ENCODE results near the gene EHD4. TPM values are rescaled to one million over a fixed set of nuclear protein-coding genes. Genes with fewer than 3 reads are reported as not detected.
A peak's percentile ranks its signal among the peaks of the same experiment; 100 is the strongest.

The EHD4 gene
- total RNA-seq: 24.6 TPM

DNA sequence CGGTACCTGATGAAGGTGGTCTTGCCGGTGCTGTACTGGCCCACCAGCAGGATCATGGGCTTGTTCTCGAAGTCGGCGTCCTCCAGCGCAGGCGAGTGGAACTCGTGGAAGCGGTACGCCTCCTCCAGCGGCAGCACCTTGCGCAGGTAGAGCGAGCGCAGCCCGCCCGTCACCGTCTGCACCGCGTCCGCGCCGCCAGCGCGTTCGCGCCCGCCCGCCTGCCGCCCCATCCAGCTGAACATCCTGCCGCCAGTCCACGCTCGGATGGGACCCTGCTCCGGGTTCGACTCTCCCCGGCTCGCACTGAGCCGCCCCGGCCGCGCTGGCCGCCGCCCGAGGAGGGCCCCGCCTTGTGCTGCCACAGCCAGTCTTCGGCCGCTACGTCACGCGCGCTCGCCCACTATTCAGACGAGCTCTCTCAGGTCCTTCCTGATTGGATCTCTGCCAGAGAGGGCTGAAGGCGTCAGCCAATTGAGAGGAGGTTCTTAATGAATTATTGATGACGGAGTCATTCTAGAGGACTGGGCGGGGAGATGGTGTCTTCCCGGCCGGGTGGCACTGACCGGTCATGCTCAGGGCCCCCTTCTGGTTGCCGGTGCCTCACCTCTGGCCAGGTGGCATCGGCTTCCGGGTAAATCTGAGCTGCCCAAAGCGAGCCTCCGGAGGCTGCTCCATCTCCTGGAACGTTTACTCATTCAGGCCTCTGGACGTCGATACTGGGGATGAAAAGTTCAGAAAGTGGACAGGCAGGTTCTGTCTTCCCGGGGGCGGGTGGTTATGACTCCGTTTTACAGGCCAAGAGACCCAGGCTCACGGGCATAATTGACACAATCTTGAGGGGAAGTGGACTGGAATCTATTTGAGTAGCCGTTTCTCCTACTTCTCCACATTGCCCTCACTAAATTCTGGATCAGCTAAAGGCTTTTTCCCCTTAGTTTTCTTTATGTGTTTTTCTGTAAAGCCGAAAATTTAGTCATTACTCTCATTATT is at the start of gene EHD4:
EHD4 (minus strand) TSS at position 305 of the 990 bp plus-strand sequence; CDS start at position 242, 63 bp downstream.
- peaks cover 22% of the 10 kb centered on the region for H3K4me1 ChIP-seq
- DNase-seq (ENCODE audit: extremely low spot score in 2 of 2): peak; percentile 99
- intact Hi-C loops (cut with DNase I): no loop called here
- H3K4me3 ChIP-seq: peak within 1 kb of the TSS; percentile 91 to 99
- H3K9me3 ChIP-seq: no peaks in the 10 kb centered on the region
- TF ChIP-seq POLR2AphosphoS5 (IDR thresholded peaks at IDR 0.05; ENCODE audit: insufficient read depth in 1 of 2, low read depth in 1 of 2) (peak; percentile 88 to 92), CTCF (IDR thresholded peaks at IDR 0.05) (peak in 1 of 3 experiments; percentile 37), POLR2A (IDR thresholded peaks at IDR 0.05) (peak in 1 of 2 donors; percentile 81)
- H3K27ac ChIP-seq: peak within 1 kb of the TSS; percentile 89
- no peaks in the 10 kb centered on the region for H3K27me3 ChIP-seq
- H3K36me3 ChIP-seq: no peaks in the 10 kb centered on the region

DNA sequence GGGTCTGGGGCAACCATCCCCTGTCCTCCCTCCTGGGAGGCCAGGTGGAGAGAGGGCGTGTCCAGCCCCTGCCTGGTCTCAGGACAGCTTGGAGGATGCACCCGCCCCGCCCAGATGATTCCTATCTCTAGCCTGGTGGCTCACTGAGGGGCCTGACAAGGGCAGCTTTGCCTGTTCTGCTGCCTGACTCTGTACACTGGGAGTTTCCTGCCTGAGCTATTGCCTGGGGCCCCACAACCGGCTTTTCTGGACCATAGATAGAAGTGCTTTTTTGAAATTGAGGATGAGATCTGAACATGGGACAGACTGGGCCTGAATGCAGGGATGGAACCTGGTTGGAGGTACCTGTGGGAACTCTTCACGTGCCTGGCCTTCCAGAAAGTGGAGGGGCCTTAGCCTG is 49.2 kb upstream of the EHD4 start:
- Histone ChIP-seq H3K9me3 (no peaks in the 10 kb centered on the region), H3K36me3 (no peaks in the 10 kb centered on the region), H3K27me3 (no peaks in the 10 kb centered on the region), H3K4me3 (no peak overlapping the region), H3K4me1 (no peaks in the 10 kb centered on the region), H3K27ac (no peak overlapping the region)
- TF ChIP-seq CTCF (IDR thresholded peaks at IDR 0.05) (no peak), POLR2A (IDR thresholded peaks at IDR 0.05) (no peak), POLR2AphosphoS5 (IDR thresholded peaks at IDR 0.05; ENCODE audit: insufficient read depth in 1 of 2, low read depth in 1 of 2) (no peak)
- intact Hi-C loops (cut with DNase I): no loop called here
- no peak for DNase-seq (ENCODE audit: extremely low spot score in 2 of 2)

GRCh38 chr15:42020713-42021273 is 48.4 kb upstream of the EHD4 start, which contains the start of gene PLA2G4E:
Gene PLA2G4E (minus strand): TSS chr15:42021042. CDS start chr15:42021030, 12 bp downstream.
- no peak for TF ChIP-seq POLR2A (IDR thresholded peaks at IDR 0.05)
- no peak for TF ChIP-seq CTCF (IDR thresholded peaks at IDR 0.05)
- TF ChIP-seq POLR2AphosphoS5 (IDR thresholded peaks at IDR 0.05; ENCODE audit: insufficient read depth in 1 of 2, low read depth in 1 of 2): no peak
- Histone ChIP-seq H3K9me3 (no peaks in the 10 kb centered on the region), H3K27me3 (no peaks in the 10 kb centered on the region), H3K36me3 (no peaks in the 10 kb centered on the region), H3K4me1 (no peaks in the 10 kb centered on the region), H3K4me3 (no peak within 1 kb of the TSS), H3K27ac (no peak within 1 kb of the TSS)
- intact Hi-C loops (cut with DNase I): no loop called here
- no peak for DNase-seq (ENCODE audit: extremely low spot score in 2 of 2)

GRCh38 chr15:42018306-42019224 is 46.2 kb upstream of the EHD4 start:
- Histone ChIP-seq H3K27ac (no peak overlapping the region), H3K9me3 (no peaks in the 10 kb centered on the region), H3K4me1 (no peaks in the 10 kb centered on the region), H3K4me3 (no peak overlapping the region), H3K36me3 (no peaks in the 10 kb centered on the region), H3K27me3 (no peaks in the 10 kb centered on the region)
- no peak for DNase-seq (ENCODE audit: extremely low spot score in 2 of 2)
- TF ChIP-seq POLR2AphosphoS5 (IDR thresholded peaks at IDR 0.05; ENCODE audit: insufficient read depth in 1 of 2, low read depth in 1 of 2) (no peak), POLR2A (IDR thresholded peaks at IDR 0.05) (no peak), CTCF (IDR thresholded peaks at IDR 0.05) (no peak)
- intact Hi-C loops (cut with DNase I): no loop called here

Data from vagina (tissue), 2 donors.